ENCODE results near the gene CCDC116.

DNA sequence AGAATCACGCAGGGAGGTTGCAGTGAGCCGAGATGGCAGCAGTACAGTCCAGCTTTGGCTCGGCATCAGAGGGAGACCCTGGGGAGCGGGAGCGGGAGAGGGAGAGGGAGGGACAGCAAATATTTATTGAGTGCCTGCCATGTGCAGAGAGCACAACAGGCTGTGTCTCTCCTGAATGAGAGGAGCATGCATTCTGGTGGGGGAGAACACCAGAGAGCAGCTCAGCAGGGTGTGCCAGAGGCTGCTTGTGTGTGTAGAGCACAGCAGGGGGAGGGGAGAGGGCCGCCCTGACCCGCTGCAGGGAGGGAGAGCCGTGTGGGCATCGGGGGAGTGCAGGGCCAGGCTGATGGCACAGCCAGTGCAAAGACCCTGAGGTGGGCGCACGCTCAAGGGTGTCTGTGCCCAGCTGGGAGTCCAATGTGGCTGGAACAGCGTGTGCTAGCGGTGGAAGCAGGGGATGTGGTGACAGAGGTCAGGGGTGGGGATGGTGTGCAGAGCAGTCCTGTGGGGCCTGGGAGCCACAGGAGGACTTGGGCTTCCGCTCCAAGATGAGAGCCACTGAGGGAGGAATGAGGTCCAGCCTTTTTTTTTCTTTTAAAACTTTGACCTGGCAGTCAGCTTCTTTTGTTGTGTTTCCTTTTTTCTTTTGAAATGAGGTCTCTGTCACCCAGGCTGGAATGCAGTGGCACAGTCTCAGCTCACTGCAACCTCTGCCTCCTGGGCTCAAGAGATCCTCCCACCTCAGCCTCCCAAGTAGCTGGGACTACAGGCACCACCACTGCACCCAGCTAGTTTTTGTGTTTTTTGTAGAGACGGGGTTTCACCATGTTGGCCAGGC lies 45.3 kb downstream of the CCDC116 start:
- no peak for TF ChIP-seq POLR2A (IDR thresholded peaks at IDR 0.05; ENCODE audit: low read depth, low read length)
- no peak for TF ChIP-seq POLR2AphosphoS5 (IDR thresholded peaks at IDR 0.05; ENCODE audit: low read depth, low read length)
- TF ChIP-seq TAF1 (IDR thresholded peaks at IDR 0.05; ENCODE audit: low read depth, low read length) = no peak
- TF ChIP-seq SPI1 (IDR thresholded peaks at IDR 0.05; ENCODE audit: low read depth, low read length) = no peak
